ENCODE measurements around the gene GATA3.
A peak's percentile ranks its signal among the peaks of the same experiment; 100 is the strongest.

GATA3 gene

GRCh38 chr10:8065651-8066050, 11.2 kb downstream of the GATA3 start:
- DNase-seq: no peak

- no peak for DNase-seq
These were observed 11.6 kb downstream of the GATA3 start for GRCh38 chr10:8066124-8066523.

GRCh38 chr10:8066797-8067196, 12.3 kb downstream of the GATA3 start:
- DNase-seq: no peak

- no peak for DNase-seq
These were observed 14.6 kb downstream of the GATA3 start for GRCh38 chr10:8069108-8069507.

GRCh38 chr10:8069627-8070026, 15.1 kb downstream of the GATA3 start:
- DNase-seq: no peak

GRCh38 chr10:8070440-8070839, 16.0 kb downstream of the GATA3 start:
- no peak for DNase-seq

- no peak for DNase-seq
These were observed 16.5 kb downstream of the GATA3 start for GRCh38 chr10:8071006-8071405.

- no peak for DNase-seq
These were observed 17.2 kb downstream of the GATA3 start for GRCh38 chr10:8071666-8072065.

- no peak for DNase-seq
These were observed 17.7 kb downstream of the GATA3 start for GRCh38 chr10:8072211-8072610.

GRCh38 chr10:8073691-8074416, 19.4 kb downstream of the GATA3 start:
- DNase-seq: peak; percentile 40

- no peak for DNase-seq
These were observed 20.4 kb downstream of the GATA3 start for GRCh38 chr10:8074881-8075280.

GRCh38 chr10:8075282-8076260, 21.1 kb downstream of the GATA3 start:
- DNase-seq: no peak

GRCh38 chr10:8076933-8077332, 22.4 kb downstream of the GATA3 start:
- no peak for DNase-seq

- DNase-seq: no peak
These were observed 23.5 kb downstream of the GATA3 start for GRCh38 chr10:8078027-8078426.

GRCh38 chr10:8079126-8079525, 24.6 kb downstream of the GATA3 start:
- DNase-seq: no peak

GRCh38 chr10:8084799-8085198, 30.3 kb downstream of the GATA3 start:
- DNase-seq: no peak

GRCh38 chr10:8085251-8085650, 30.8 kb downstream of the GATA3 start:
- no peak for DNase-seq

- DNase-seq: no peak
These were observed 31.8 kb downstream of the GATA3 start for GRCh38 chr10:8086315-8086714.

- DNase-seq: peak; percentile 44
These were observed 34.0 kb downstream of the GATA3 start for GRCh38 chr10:8088504-8088903.

GRCh38 chr10:8092428-8092827, 37.9 kb downstream of the GATA3 start:
- DNase-seq: no peak

GRCh38 chr10:8095959-8096358, 41.5 kb downstream of the GATA3 start:
- no peak for DNase-seq

- DNase-seq: no peak
These were observed 42.4 kb downstream of the GATA3 start for GRCh38 chr10:8096931-8097330.

- no peak for DNase-seq
These were observed 45.9 kb downstream of the GATA3 start for GRCh38 chr10:8100366-8100765.
